ACC112 (cell line): ENCODE results near the gene IL20.

Experiments used
- H2AFZ ChIP-seq: fragments of 200-600 bp; sonication (generic); one replicate; pipeline ENCODE4 v1.6.0; 2017; ENCODE audit warnings: antibody characterized with exemption, low read length; ENCODE audit not compliant: unreplicated experiment
- H3K27ac ChIP-seq: fragments of 200-600 bp; sonication (generic); 2 replicates; pipeline ENCODE4 v1.5.1; 2014; ENCODE audit warnings: low read depth, mild to moderate bottlenecking, antibody characterized with exemption, low read length, moderate library complexity
- H3K27me3 ChIP-seq: fragments of 200-600 bp; sonication (generic); 2 replicates; pipeline ENCODE4 v1.6.1; 2014; ENCODE audit warnings: mild to moderate bottlenecking, antibody characterized with exemption, low read length, moderate library complexity, mixed read lengths; ENCODE audit not compliant: insufficient read depth
- H3K36me3 ChIP-seq: fragments of 200-600 bp; sonication (generic); 2 replicates; pipeline ENCODE4 v1.6.1; 2016; ENCODE audit warnings: mild to moderate bottlenecking, antibody characterized with exemption, low read length, moderate library complexity, mixed read lengths; ENCODE audit not compliant: insufficient read depth
- H3K4me1 ChIP-seq: fragments of 200-600 bp; sonication (generic); one replicate; pipeline ENCODE4 v1.6.1; 2016; ENCODE audit warnings: low read length, mixed read lengths; ENCODE audit not compliant: insufficient read depth, unreplicated experiment, control insufficient read depth
- H3K4me3 ChIP-seq: fragments of 200-600 bp; sonication (generic); 2 replicates; pipeline ENCODE4 v1.5.1; 2014; ENCODE audit warnings: mild to moderate bottlenecking, low read depth, low read length
- H3K79me2 ChIP-seq: fragments of 200-600 bp; sonication (generic); one replicate; pipeline ENCODE4 v1.6.0; 2016; ENCODE audit warnings: low read length; ENCODE audit not compliant: control insufficient read depth, unreplicated experiment, insufficient read depth

The IL20 gene

GRCh38 chr1:206864939-206865671 lies at the start of gene IL20:
Gene IL20, plus strand, starts transcription at chr1:206865623. Its CDS starts 230 bp downstream, at chr1:206865853.
- H2AFZ ChIP-seq: no peak within 1 kb of the TSS
- H3K4me1 ChIP-seq: peaks cover 5% of the 10 kb centered on the region
- peaks cover 44% of the 10 kb centered on the region for H3K27me3 ChIP-seq
- no peaks in the 10 kb centered on the region for H3K79me2 ChIP-seq
- no peaks in the 10 kb centered on the region for H3K36me3 ChIP-seq
- no peak within 1 kb of the TSS for H3K4me3 ChIP-seq
- H3K27ac ChIP-seq: no peak within 1 kb of the TSS

GRCh38 chr1:206816390-206817287 lies 48.8 kb upstream of the IL20 start:
- Histone ChIP-seq H3K36me3 (no peaks in the 10 kb centered on the region), H3K27me3 (0 out of 2 replicates have a peak, but pooled peaks cover 7% of the 10 kb centered on the region), H3K79me2 (no peaks in the 10 kb centered on the region), H3K4me1 (peaks cover 4% of the 10 kb centered on the region), H2AFZ (peak overlapping the region; percentile 70), H3K4me3 (no peak overlapping the region), H3K27ac (no peak overlapping the region)

GRCh38 chr1:206821493-206821892 lies 43.9 kb upstream of the IL20 start:
- H3K27me3 ChIP-seq: no peaks in the 10 kb centered on the region
- no peaks in the 10 kb centered on the region for H3K36me3 ChIP-seq
- no peak overlapping the region for H3K27ac ChIP-seq
- H3K4me1 ChIP-seq: peaks cover 10% of the 10 kb centered on the region
- H2AFZ ChIP-seq: no peak overlapping the region
- no peak overlapping the region for H3K4me3 ChIP-seq
- no peaks in the 10 kb centered on the region for H3K79me2 ChIP-seq

GRCh38 chr1:206823727-206824126 lies 41.7 kb upstream of the IL20 start:
- H3K4me3 ChIP-seq: peak overlapping the region; percentile 30; the same call in 1 of the 2 replicates
- peaks cover 10% of the 10 kb centered on the region for H3K4me1 ChIP-seq
- no peaks in the 10 kb centered on the region for H3K79me2 ChIP-seq
- H3K27me3 ChIP-seq: no peaks in the 10 kb centered on the region
- peak overlapping the region; percentile 68 for H2AFZ ChIP-seq
- no peak overlapping the region for H3K27ac ChIP-seq
- no peaks in the 10 kb centered on the region for H3K36me3 ChIP-seq

- no peak overlapping the region for H3K27ac ChIP-seq
- H3K4me3 ChIP-seq: peak overlapping the region; percentile 30; the same call in 1 of the 2 replicates
- H2AFZ ChIP-seq: peak overlapping the region; percentile 68
- H3K27me3 ChIP-seq: peaks cover 3% of the 10 kb centered on the region
- peaks cover 10% of the 10 kb centered on the region for H3K4me1 ChIP-seq
- H3K36me3 ChIP-seq: no peaks in the 10 kb centered on the region
- H3K79me2 ChIP-seq: no peaks in the 10 kb centered on the region
These were observed 41.1 kb upstream of the IL20 start for GRCh38 chr1:206824331-206824730.

GRCh38 chr1:206826394-206826793 lies 39.0 kb upstream of the IL20 start:
- Histone ChIP-seq H2AFZ (no peak overlapping the region), H3K27ac (no peak overlapping the region), H3K4me1 (peaks cover 10% of the 10 kb centered on the region), H3K79me2 (no peaks in the 10 kb centered on the region), H3K36me3 (no peaks in the 10 kb centered on the region), H3K27me3 (peaks cover 18% of the 10 kb centered on the region), H3K4me3 (no peak overlapping the region)

- H3K27ac ChIP-seq: no peak overlapping the region
- H3K27me3 ChIP-seq: peaks cover 32% of the 10 kb centered on the region
- H3K4me3 ChIP-seq: no peak overlapping the region
- H2AFZ ChIP-seq: no peak overlapping the region
- no peaks in the 10 kb centered on the region for H3K79me2 ChIP-seq
- H3K36me3 ChIP-seq: no peaks in the 10 kb centered on the region
- H3K4me1 ChIP-seq: peaks cover 10% of the 10 kb centered on the region
These were observed 37.4 kb upstream of the IL20 start for GRCh38 chr1:206828061-206828460.

GRCh38 chr1:206828765-206829164 lies 36.7 kb upstream of the IL20 start:
- Histone ChIP-seq H3K4me3 (no peak overlapping the region), H3K4me1 (peaks cover 8% of the 10 kb centered on the region), H2AFZ (no peak overlapping the region)

GRCh38 chr1:206829282-206829681 lies 36.1 kb upstream of the IL20 start:
- Histone ChIP-seq H3K4me3 (no peak overlapping the region), H3K27me3 (peaks cover 42% of the 10 kb centered on the region), H3K27ac (no peak overlapping the region), H2AFZ (no peak overlapping the region), H3K79me2 (no peaks in the 10 kb centered on the region), H3K4me1 (peaks cover 2% of the 10 kb centered on the region), H3K36me3 (no peaks in the 10 kb centered on the region)

More at GRCh38 chr1:206828765-206829164, 36.7 kb upstream of the IL20 start:
- peaks cover 37% of the 10 kb centered on the region for H3K27me3 ChIP-seq
- H3K36me3 ChIP-seq: no peaks in the 10 kb centered on the region
- no peaks in the 10 kb centered on the region for H3K79me2 ChIP-seq
- no peak overlapping the region for H3K27ac ChIP-seq

GRCh38 chr1:206829875-206830274 lies 35.5 kb upstream of the IL20 start:
- Histone ChIP-seq H3K27me3 (peaks cover 47% of the 10 kb centered on the region), H3K36me3 (no peaks in the 10 kb centered on the region), H3K27ac (no peak overlapping the region), H2AFZ (no peak overlapping the region), H3K79me2 (no peaks in the 10 kb centered on the region), H3K4me3 (no peak overlapping the region), H3K4me1 (no peaks in the 10 kb centered on the region)
